Measurements from ENCODE around the gene ARFRP1. TPM values are rescaled to one million over a fixed set of nuclear protein-coding genes. Genes with fewer than 3 reads are reported as not detected.

Gene ARFRP1
- total RNA-seq, 1 experiment from 2014 or later: 119 TPM

DNA sequence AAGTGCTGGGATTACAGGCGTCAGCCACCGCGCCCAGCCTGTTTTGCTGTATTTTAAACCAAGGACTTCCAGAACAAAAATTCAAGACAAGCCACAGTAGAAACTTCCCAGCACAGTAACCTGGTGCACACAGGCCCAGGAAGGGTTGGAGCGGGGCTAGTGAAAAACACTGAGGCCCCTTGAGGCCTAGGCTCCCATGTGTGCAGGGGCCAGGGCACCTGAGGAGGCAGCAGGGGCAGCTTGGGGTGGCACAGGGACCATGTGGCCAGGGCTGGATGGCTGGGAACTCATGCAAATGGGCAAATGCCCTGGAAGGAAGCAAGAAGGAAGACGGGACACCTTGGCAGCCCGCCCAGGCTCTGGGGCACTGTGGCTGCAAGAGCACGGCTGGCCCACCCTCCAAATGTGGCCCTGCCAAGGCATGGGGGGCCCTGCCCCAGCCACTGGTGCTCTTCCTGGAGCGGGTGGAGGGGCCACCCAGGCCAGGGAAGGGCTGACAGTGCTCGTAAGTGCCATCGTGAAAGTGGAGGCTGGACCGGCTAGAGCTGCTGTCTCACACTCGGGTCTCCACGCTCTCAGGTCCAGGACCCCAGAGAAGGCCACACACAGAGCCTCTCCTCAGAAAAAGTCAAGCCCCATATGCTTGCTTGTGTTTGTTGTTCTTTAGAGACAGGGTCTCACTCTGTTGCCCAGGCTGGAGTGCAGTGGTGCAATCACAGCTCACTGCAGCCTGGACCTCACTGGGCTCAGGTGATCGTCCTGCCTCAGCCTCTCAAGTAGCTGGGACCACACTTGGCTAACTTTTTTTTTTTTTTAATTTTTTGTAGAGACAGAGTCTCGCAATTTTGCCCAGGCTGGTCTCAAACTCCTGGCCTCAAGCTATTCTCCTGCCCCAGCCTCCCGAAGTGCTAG is 42.1 kb upstream of the ARFRP1 start:
- CTCF ChIA-PET: interaction anchor here (0.6 to 1.3 kb wide), 2 partner anchors 9 to 97 kb away, joined by 8 to 13 read pairs; partner anchors contain the start of gene STMN3
- no peak for DNase-seq
- H3K4me1 ChIP-seq: no peaks in the 10 kb centered on the region
- intact Hi-C loops (cut with micrococcal nuclease; ENCODE audit: unreplicated experiment): no loop called here
- Mint-ChIP-seq H3K27me3 (ENCODE audit: insufficient read depth, unreplicated experiment) (no peaks in the 10 kb centered on the region), H3K9me3 (ENCODE audit: unreplicated experiment) (no peaks in the 10 kb centered on the region), H3K4me3 (ENCODE audit: unreplicated experiment) (no peak overlapping the region), H3K36me3 (ENCODE audit: insufficient read depth, unreplicated experiment) (peaks cover 17% of the 10 kb centered on the region), H3K27ac (ENCODE audit: unreplicated experiment) (no peak overlapping the region), H3K4me1 (ENCODE audit: low read depth, unreplicated experiment) (no peaks in the 10 kb centered on the region)
- no peaks in the 10 kb centered on the region for H3K36me3 ChIP-seq (ENCODE audit: control insufficient read depth, insufficient read depth, low read length)
- TF ChIP-seq, protein P1, sequence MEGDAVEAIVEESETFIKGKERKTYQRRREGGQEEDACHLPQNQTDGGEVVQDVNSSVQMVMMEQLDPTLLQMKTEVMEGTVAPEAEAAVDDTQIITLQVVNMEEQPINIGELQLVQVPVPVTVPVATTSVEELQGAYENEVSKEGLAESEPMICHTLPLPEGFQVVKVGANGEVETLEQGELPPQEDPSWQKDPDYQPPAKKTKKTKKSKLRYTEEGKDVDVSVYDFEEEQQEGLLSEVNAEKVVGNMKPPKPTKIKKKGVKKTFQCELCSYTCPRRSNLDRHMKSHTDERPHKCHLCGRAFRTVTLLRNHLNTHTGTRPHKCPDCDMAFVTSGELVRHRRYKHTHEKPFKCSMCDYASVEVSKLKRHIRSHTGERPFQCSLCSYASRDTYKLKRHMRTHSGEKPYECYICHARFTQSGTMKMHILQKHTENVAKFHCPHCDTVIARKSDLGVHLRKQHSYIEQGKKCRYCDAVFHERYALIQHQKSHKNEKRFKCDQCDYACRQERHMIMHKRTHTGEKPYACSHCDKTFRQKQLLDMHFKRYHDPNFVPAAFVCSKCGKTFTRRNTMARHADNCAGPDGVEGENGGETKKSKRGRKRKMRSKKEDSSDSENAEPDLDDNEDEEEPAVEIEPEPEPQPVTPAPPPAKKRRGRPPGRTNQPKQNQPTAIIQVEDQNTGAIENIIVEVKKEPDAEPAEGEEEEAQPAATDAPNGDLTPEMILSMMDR (IDR thresholded peaks at IDR 0.05; ENCODE audit: insufficient read depth in 1 of 2, low read depth in 1 of 2, low read length in 1 of 2, severe bottlenecking in 1 of 2, unreplicated experiment in 1 of 2): no peak
- BruUV-seq (replicated peaks): no TSS peak
- POLR2A ChIA-PET: interaction anchor here (0.6 kb wide), 1 partner anchor 61 kb away, joined by 3 read pairs; no protein-coding TSS in a partner anchor
- no peaks in the 10 kb centered on the region for H3K27me3 ChIP-seq (replicated peaks; ENCODE audit: control insufficient read depth, insufficient read depth, low read length)
- no peaks in the 10 kb centered on the region for H3K9me3 ChIP-seq
- no peak overlapping the region for H3K4me3 ChIP-seq (ENCODE audit: low read depth, low read length)

DNA sequence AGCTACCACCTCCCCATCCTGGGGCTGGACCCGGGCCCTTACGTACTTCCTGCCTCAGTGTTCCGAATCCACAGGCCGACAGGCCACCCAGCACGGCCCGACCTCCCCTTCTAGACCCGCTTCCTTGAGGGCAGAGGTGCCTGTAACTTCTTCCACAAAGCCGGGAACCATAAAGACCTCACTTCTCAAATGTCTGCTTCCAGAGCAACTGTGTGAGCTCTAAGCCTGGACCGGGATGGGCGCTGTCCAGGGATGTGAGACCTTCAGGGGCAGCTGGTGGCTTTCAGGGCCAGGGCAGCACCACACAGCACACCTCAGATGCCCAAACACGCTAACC is 41.1 kb upstream of the ARFRP1 start:
- no peaks in the 10 kb centered on the region for H3K27me3 ChIP-seq (replicated peaks; ENCODE audit: control insufficient read depth, insufficient read depth, low read length)
- H3K36me3 ChIP-seq (ENCODE audit: control insufficient read depth, insufficient read depth, low read length): no peaks in the 10 kb centered on the region
- peaks cover 4% of the 10 kb centered on the region; the same call in 1 of the 2 replicates for H3K4me1 ChIP-seq
- Mint-ChIP-seq H3K27me3 (ENCODE audit: insufficient read depth, unreplicated experiment) (no peaks in the 10 kb centered on the region), H3K36me3 (ENCODE audit: insufficient read depth, unreplicated experiment) (peaks cover 25% of the 10 kb centered on the region), H3K27ac (ENCODE audit: unreplicated experiment) (peak overlapping the region; percentile 37), H3K4me1 (ENCODE audit: low read depth, unreplicated experiment) (no peaks in the 10 kb centered on the region), H3K9me3 (ENCODE audit: unreplicated experiment) (no peaks in the 10 kb centered on the region), H3K4me3 (ENCODE audit: unreplicated experiment) (no peak overlapping the region)
- CTCF ChIA-PET: interaction anchor here (0.6 to 1.0 kb wide), 2 partner anchors 58 to 96 kb away, joined by 3 to 13 read pairs; partner anchors contain the start of gene STMN3
- intact Hi-C loops (cut with micrococcal nuclease; ENCODE audit: unreplicated experiment): no loop called here
- DNase-seq: no peak
- no peaks in the 10 kb centered on the region for H3K9me3 ChIP-seq
- H3K4me3 ChIP-seq (ENCODE audit: low read depth, low read length): no peak overlapping the region
- BruUV-seq (replicated peaks): no TSS peak
- TF ChIP-seq, protein P1 (IDR thresholded peaks at IDR 0.05; ENCODE audit: insufficient read depth in 1 of 2, low read depth in 1 of 2, low read length in 1 of 2, severe bottlenecking in 1 of 2, unreplicated experiment in 1 of 2): no peak
- POLR2A ChIA-PET: no interaction called here

DNA sequence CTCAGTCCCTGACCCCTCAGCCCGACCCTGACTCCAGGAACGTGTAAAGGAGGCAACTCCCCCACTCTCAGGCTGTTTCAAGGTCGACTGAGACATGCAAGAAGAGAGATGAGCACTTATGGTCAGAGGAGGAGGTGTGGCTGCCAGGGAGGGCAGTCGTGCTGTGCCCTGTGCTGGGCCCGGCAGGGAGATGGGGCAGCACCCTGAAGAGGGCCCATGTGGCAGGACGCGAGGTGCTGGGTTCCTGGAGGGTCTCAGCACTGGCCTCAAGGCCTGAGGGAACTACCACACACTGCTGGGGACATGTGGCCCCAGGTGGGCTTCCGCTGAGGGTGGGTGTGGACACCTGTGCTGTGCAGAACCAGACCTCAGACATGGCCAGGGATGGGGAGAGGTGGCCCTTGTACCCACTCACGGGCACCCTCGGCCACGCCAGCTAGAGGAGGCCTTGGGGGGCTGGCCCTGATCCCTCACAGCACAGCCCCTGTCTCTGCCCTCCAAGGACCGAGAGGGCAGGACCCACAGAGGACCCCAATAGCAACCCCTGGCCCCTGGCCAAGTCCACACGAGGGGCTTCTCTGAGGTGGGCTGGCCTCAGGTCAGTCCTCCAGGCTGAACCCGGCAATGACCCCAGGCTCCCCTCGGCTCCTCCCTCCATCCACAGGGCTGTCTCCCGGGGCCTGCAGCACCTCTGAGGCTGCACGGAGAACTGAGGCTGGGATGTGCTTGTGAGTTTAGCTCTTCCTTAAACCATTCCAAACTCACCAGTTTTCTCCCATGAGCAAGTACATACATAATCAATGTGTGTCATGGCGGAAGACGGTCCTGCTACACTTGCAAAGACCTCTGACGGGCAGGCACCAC is 40.5 kb upstream of the ARFRP1 start:
- Mint-ChIP-seq H3K27ac (ENCODE audit: unreplicated experiment) (peak overlapping the region; percentile 37), H3K36me3 (ENCODE audit: insufficient read depth, unreplicated experiment) (peaks cover 31% of the 10 kb centered on the region), H3K4me1 (ENCODE audit: low read depth, unreplicated experiment) (no peaks in the 10 kb centered on the region), H3K9me3 (ENCODE audit: unreplicated experiment) (no peaks in the 10 kb centered on the region), H3K4me3 (ENCODE audit: unreplicated experiment) (no peak overlapping the region), H3K27me3 (ENCODE audit: insufficient read depth, unreplicated experiment) (no peaks in the 10 kb centered on the region)
- POLR2A ChIA-PET: no interaction called here
- BruUV-seq (replicated peaks): no TSS peak
- Histone ChIP-seq H3K9me3 (no peaks in the 10 kb centered on the region), H3K36me3 (ENCODE audit: control insufficient read depth, insufficient read depth, low read length) (no peaks in the 10 kb centered on the region), H3K27me3 (replicated peaks; ENCODE audit: control insufficient read depth, insufficient read depth, low read length) (no peaks in the 10 kb centered on the region), H3K4me1 (peaks cover 4% of the 10 kb centered on the region; the same call in 1 of the 2 replicates), H3K4me3 (ENCODE audit: low read depth, low read length) (no peak overlapping the region)
- intact Hi-C loops (cut with micrococcal nuclease; ENCODE audit: unreplicated experiment): no loop called here
- DNase-seq: peak in 1 of 2 experiments; percentile 47
- TF ChIP-seq, protein P1 (IDR thresholded peaks at IDR 0.05; ENCODE audit: insufficient read depth in 1 of 2, low read depth in 1 of 2, low read length in 1 of 2, severe bottlenecking in 1 of 2, unreplicated experiment in 1 of 2): no peak
- CTCF ChIA-PET: interaction anchor here (0.6 to 1.0 kb wide), 2 partner anchors 41 to 58 kb away, joined by 3 read pairs; no protein-coding TSS in a partner anchor

Measured in Caco-2 (cell line).